Endodermal cell (in vitro differentiated cells): ENCODE data around the gene OR2AG2. TPM values are rescaled to one million over a fixed set of nuclear protein-coding genes. Genes with fewer than 3 reads are reported as not detected.
A peak's percentile ranks its signal among the peaks of the same experiment; 100 is the strongest.

Experiments used
- DNase-seq: peaks from one replicate; pipeline ENCODE4 v3.0.0-alpha.2; 2017
- H3K27ac ChIP-seq: 2 replicates; pipeline ENCODE4 v1.5.1; 2013; ENCODE audit warnings: mild to moderate bottlenecking, low read depth, low read length, moderate library complexity
- H3K27me3 ChIP-seq: 2 replicates; pipeline ENCODE4 v1.6.1; 2013; ENCODE audit warnings: mild to moderate bottlenecking, low read length, moderate library complexity; ENCODE audit not compliant: insufficient read depth, control insufficient read depth, poor library complexity, severe bottlenecking
- H3K36me3 ChIP-seq: 2 replicates; pipeline ENCODE4 v1.7.0; 2013; ENCODE audit warnings: mild to moderate bottlenecking, low read length, moderate library complexity; ENCODE audit not compliant: control insufficient read depth, insufficient read depth
- H3K4me1 ChIP-seq: one replicate; pipeline ENCODE4 v1.7.0; 2013; ENCODE audit warnings: low read length; ENCODE audit not compliant: control insufficient read depth, insufficient read depth
- H3K4me3 ChIP-seq: 2 replicates; pipeline ENCODE4 v1.5.1; 2013; ENCODE audit warnings: mild to moderate bottlenecking, low read length, moderate library complexity
- H3K9ac ChIP-seq: 2 replicates; pipeline ENCODE4 v1.6.1; 2013; ENCODE audit warnings: mild to moderate bottlenecking, low read length, moderate library complexity; ENCODE audit not compliant: poor library complexity, severe bottlenecking; ENCODE audit errors: extremely low read depth
- H3K9me3 ChIP-seq: 2 replicates; pipeline ENCODE4 v1.6.1; 2013; ENCODE audit warnings: mild to moderate bottlenecking, low read length, moderate library complexity; ENCODE audit not compliant: control insufficient read depth
- H3K27ac Mint-ChIP-seq: 2 replicates; pipeline ENCODE4 v1.8.0; 2020; ENCODE audit warnings: mixed read lengths
- H3K27me3 Mint-ChIP-seq: 2 replicates; pipeline ENCODE4 v1.8.0; 2021; ENCODE audit warnings: mild to moderate bottlenecking, mixed read lengths; ENCODE audit not compliant: insufficient read depth
- H3K36me3 Mint-ChIP-seq: 2 replicates; pipeline ENCODE4 v1.8.0; 2020; ENCODE audit warnings: low read depth, mixed read lengths
- H3K4me1 Mint-ChIP-seq: 2 replicates; pipeline ENCODE4 v1.8.0; 2020; ENCODE audit warnings: mixed read lengths
- H3K4me3 Mint-ChIP-seq: 2 replicates; pipeline ENCODE4 v1.8.0; 2020; ENCODE audit warnings: mild to moderate bottlenecking, moderate library complexity, mixed read lengths
- H3K9me3 Mint-ChIP-seq: 2 replicates; pipeline ENCODE4 v1.8.0; 2020; ENCODE audit warnings: mild to moderate bottlenecking, mixed read lengths
- CTCF ChIP-seq: fragments of 200-600 bp; sonication (generic); conservative IDR thresholded peaks from 2 replicates; pipeline ENCODE4 v1.5.0; 2021; ENCODE audit warnings: antibody characterized with exemption, mild to moderate bottlenecking
- WGBS, 2 experiments: methylation state at CpG; one replicate each; pipeline versions ENCODE4 v1.1.5 to v1.1.7; 2013; ENCODE audit warnings: missing lambda C conversion rate in 2 of 2, mixed read lengths in 1 of 2; ENCODE audit not compliant: insufficient coverage in 1 of 2, insufficient read length in 1 of 2; 5-methylcytosine and 5-hydroxymethylcytosine counted together
- total RNA-seq, 2 donors: library from RNA; stranded (reverse); fragmentation: NEBNext Ultra II Directional in 1 of 2; extraction: Animal tissue kit (Norgen Biotek cat#: 25700) in 1 of 2; gene quantifications; 2 replicates in 1 of 2; 3 replicates in 1 of 2; pipeline ENCODE4 v1.2.1, GENCODE V29; 2021

Gene OR2AG2
- total RNA-seq, 2 donors from 2014 or later: 0.20 to 0.68 TPM

GRCh38 chr11:6755953-6756347 lies 15.8 kb downstream of the OR2AG2 start:
- H3K9me3 ChIP-seq: no peaks in the 10 kb centered on the region
- no peak overlapping the region for H3K4me3 Mint-ChIP-seq
- no peaks in the 10 kb centered on the region for H3K36me3 Mint-ChIP-seq

GRCh38 chr11:6755303-6755952 lies 16.3 kb downstream of the OR2AG2 start:
- Histone ChIP-seq H3K27me3 (peaks cover 7% of the 10 kb centered on the region), H3K27ac (no peak overlapping the region), H3K9ac (no peak overlapping the region), H3K4me3 (no peak overlapping the region), H3K4me1 (no peaks in the 10 kb centered on the region), H3K9me3 (no peaks in the 10 kb centered on the region), H3K36me3 (no peaks in the 10 kb centered on the region)
- peak; percentile 78 for DNase-seq
- Mint-ChIP-seq H3K4me3 (no peak overlapping the region), H3K4me1 (no peaks in the 10 kb centered on the region), H3K36me3 (no peaks in the 10 kb centered on the region), H3K27me3 (peaks cover 5% of the 10 kb centered on the region), H3K27ac (no peak overlapping the region), H3K9me3 (no peaks in the 10 kb centered on the region)
- peak; percentile 87 for TF ChIP-seq CTCF
- 12 to 13% methylated on average over 3 to 5 of the region's 5 CpGs for WGBS, 2 experiments

More at GRCh38 chr11:6755953-6756347, 15.8 kb downstream of the OR2AG2 start:
- no peak for TF ChIP-seq CTCF
- no peak overlapping the region for H3K27ac Mint-ChIP-seq
- no peak overlapping the region for H3K27ac ChIP-seq
- H3K9me3 Mint-ChIP-seq: no peaks in the 10 kb centered on the region
- H3K27me3 Mint-ChIP-seq: peaks cover 5% of the 10 kb centered on the region
- H3K36me3 ChIP-seq: no peaks in the 10 kb centered on the region
- H3K4me1 ChIP-seq: no peaks in the 10 kb centered on the region
- DNase-seq: no peak
- H3K4me3 ChIP-seq: no peak overlapping the region
- WGBS, 2 experiments: 96 to 100% methylated on average over 1 of the region's 1 CpG
- H3K27me3 ChIP-seq: peaks cover 7% of the 10 kb centered on the region
- H3K9ac ChIP-seq: no peak overlapping the region
- H3K4me1 Mint-ChIP-seq: no peaks in the 10 kb centered on the region

- WGBS, 2 experiments: 72 to 90% methylated on average over 2 to 3 of the region's 3 CpGs
- no peak for DNase-seq
- no peak overlapping the region for H3K4me3 Mint-ChIP-seq
These were observed 24.6 kb downstream of the OR2AG2 start for GRCh38 chr11:6747097-6747668.

More at GRCh38 chr11:6747097-6747668, 24.6 kb downstream of the OR2AG2 start:
- no peaks in the 10 kb centered on the region for H3K9me3 Mint-ChIP-seq
- H3K36me3 Mint-ChIP-seq: no peaks in the 10 kb centered on the region
- Histone ChIP-seq H3K27ac (no peak overlapping the region), H3K27me3 (peaks cover 21% of the 10 kb centered on the region), H3K36me3 (no peaks in the 10 kb centered on the region), H3K9ac (no peak overlapping the region), H3K4me1 (no peaks in the 10 kb centered on the region), H3K9me3 (no peaks in the 10 kb centered on the region), H3K4me3 (no peak overlapping the region)
- H3K27ac Mint-ChIP-seq: no peak overlapping the region
- peaks cover 4% of the 10 kb centered on the region for H3K4me1 Mint-ChIP-seq
- TF ChIP-seq CTCF: no peak
- H3K27me3 Mint-ChIP-seq: peaks cover 9% of the 10 kb centered on the region
